CMK (cell line): ENCODE results near the gene IRF1.

Source experiments
- DNase-seq: peaks from one replicate; pipeline ENCODE4 v3.0.0-alpha.2; 2010; ENCODE audit warnings: low read depth

The IRF1 gene

GRCh38 chr5:132500931-132501628 is 10.5 kb upstream of the IRF1 start:
- peak; percentile 92 for DNase-seq

- DNase-seq: no peak
Observed at GRCh38 chr5:132500244-132500930, 9.8 kb upstream of the IRF1 start.

GRCh38 chr5:132499440-132500243 is 9.1 kb upstream of the IRF1 start:
- DNase-seq: no peak

- DNase-seq: no peak
Observed at GRCh38 chr5:132498686-132499271, 8.2 kb upstream of the IRF1 start.

GRCh38 chr5:132498152-132498551 is 7.6 kb upstream of the IRF1 start:
- no peak for DNase-seq

GRCh38 chr5:132497488-132497997 is 7.0 kb upstream of the IRF1 start:
- no peak for DNase-seq

- no peak for DNase-seq
Observed at GRCh38 chr5:132496631-132497487, 6.3 kb upstream of the IRF1 start.

- DNase-seq: peak; percentile 75
Observed at GRCh38 chr5:132496191-132496630, 5.6 kb upstream of the IRF1 start.

GRCh38 chr5:132495667-132496190 is 5.2 kb upstream of the IRF1 start:
- peak; percentile 65 for DNase-seq

- no peak for DNase-seq
Observed at GRCh38 chr5:132493821-132494220, 3.2 kb upstream of the IRF1 start.

GRCh38 chr5:132493241-132493640 is 2.7 kb upstream of the IRF1 start:
- DNase-seq: no peak

GRCh38 chr5:132492386-132493125 is 2.0 kb upstream of the IRF1 start:
- DNase-seq: no peak

- no peak for DNase-seq
Observed at GRCh38 chr5:132491368-132492364, 1.1 kb upstream of the IRF1 start.

GRCh38 chr5:132489871-132490483 is 596 bp downstream of the IRF1 start:
- DNase-seq: no peak

GRCh38 chr5:132489051-132489770 is 1.4 kb downstream of the IRF1 start:
- DNase-seq: no peak

- no peak for DNase-seq
Observed at GRCh38 chr5:132488590-132488989, 2.0 kb downstream of the IRF1 start.

GRCh38 chr5:132487841-132488555 is 2.6 kb downstream of the IRF1 start:
- DNase-seq: no peak
